HL-60 (cell line): ENCODE measurements around the gene DPEP1.

ENCODE experiments used
- CTCF ChIP-seq: IDR thresholded peaks from one replicate; pipeline ENCODE4 v1.5.1; 2011; ENCODE audit warnings: low read length, control low read depth, inconsistent platforms; ENCODE audit not compliant: insufficient read depth
- POLR2AphosphoS5 ChIP-seq: IDR thresholded peaks from 2 replicates; pipeline ENCODE4 v1.6.1; 2012; ENCODE audit warnings: low read depth
- SPI1 ChIP-seq: IDR thresholded peaks from 2 replicates; pipeline ENCODE4 v1.6.1; 2012; ENCODE audit warnings: low read depth, mild to moderate bottlenecking, borderline replicate concordance

DNA sequence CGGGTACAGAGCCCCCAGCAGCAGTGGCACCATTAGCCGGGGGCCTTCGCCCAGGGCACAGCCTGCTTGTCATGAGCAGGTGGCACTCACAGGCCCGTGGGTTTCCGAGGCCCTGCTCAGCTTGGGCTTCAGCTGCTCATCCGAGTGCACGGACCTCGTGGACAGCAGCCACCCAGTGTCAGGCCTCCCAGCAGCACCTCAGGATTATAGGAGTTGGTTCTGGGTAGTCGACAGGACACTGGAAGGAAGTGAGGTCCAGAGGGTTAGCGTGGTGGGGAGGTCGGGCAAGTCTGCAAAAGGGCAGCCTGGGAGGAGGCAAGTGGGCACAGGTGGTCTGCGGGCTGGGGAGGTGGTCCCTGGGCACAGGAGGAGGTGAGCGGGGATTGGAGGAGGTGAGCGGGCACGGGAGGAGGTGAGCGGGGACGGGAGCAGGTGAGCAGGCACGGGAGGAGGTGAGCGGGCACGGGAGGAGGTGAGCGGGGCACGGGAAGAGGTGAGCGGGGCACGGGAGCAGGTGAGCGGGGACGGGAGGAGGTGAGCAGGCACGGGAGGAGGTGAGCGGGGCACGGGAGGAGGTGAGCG, 43.0 kb upstream of the DPEP1 start:
- TF ChIP-seq CTCF = no peak
- TF ChIP-seq POLR2AphosphoS5 = no peak
- no peak for TF ChIP-seq SPI1
